HepG2 (cell line): Measurements from ENCODE around the gene OR1F1. TPM values are rescaled to one million over a fixed set of nuclear protein-coding genes. Genes with fewer than 3 reads are reported as not detected.

ENCODE experiments used
- HDAC1 ChIP-seq: sonication (generic); formaldehyde crosslinking; IDR thresholded peaks from 2 replicates; pipeline ENCODE4 v1.5.1; 2020; ENCODE audit warnings: mild to moderate bottlenecking, missing genetic modification reagents
- MAF1 ChIP-seq: sonication (generic); formaldehyde crosslinking; IDR thresholded peaks from 2 replicates; pipeline ENCODE4 v1.5.0; 2020; ENCODE audit warnings: missing genetic modification reagents, borderline replicate concordance
- NCOA2 ChIP-seq: sonication (generic); formaldehyde crosslinking; IDR thresholded peaks from 2 replicates; pipeline ENCODE4 v1.8.0; 2022; ENCODE audit warnings: inconsistent platforms
- PHF8 ChIP-seq: sonication (generic); formaldehyde crosslinking; IDR thresholded peaks from 2 replicates; pipeline ENCODE4 v1.5.0; 2020; ENCODE audit warnings: missing genetic modification reagents
- SIX1 ChIP-seq: sonication (generic); formaldehyde crosslinking; IDR thresholded peaks from 2 replicates; pipeline ENCODE4 v1.4.0; 2020; ENCODE audit warnings: missing genetic modification reagents, borderline replicate concordance
- SMAD1 ChIP-seq: sonication (generic); formaldehyde crosslinking; IDR thresholded peaks from 2 replicates; pipeline ENCODE4 v1.4.0; 2020; ENCODE audit warnings: missing genetic modification reagents, low read depth, mild to moderate bottlenecking, borderline replicate concordance
- TSC22D2 ChIP-seq: sonication (generic); formaldehyde crosslinking; IDR thresholded peaks from 2 replicates; pipeline ENCODE4 v1.5.1; 2020; ENCODE audit warnings: missing genetic modification reagents, mild to moderate bottlenecking, borderline replicate concordance
- ZFY ChIP-seq: sonication (generic); formaldehyde crosslinking; IDR thresholded peaks from 2 replicates; pipeline ENCODE4 v1.4.0; 2020; ENCODE audit warnings: missing genetic modification reagents
- ZNF253 ChIP-seq: sonication (generic); formaldehyde crosslinking; IDR thresholded peaks from 2 replicates; pipeline ENCODE4 v1.8.0; 2022; ENCODE audit warnings: mild to moderate bottlenecking, missing genetic modification reagents, borderline replicate concordance
- ZNF616 ChIP-seq: sonication (generic); formaldehyde crosslinking; IDR thresholded peaks from 2 replicates; pipeline ENCODE4 v1.5.0; 2020; ENCODE audit warnings: low read depth, mild to moderate bottlenecking, missing genetic modification reagents
- ZNF660 ChIP-seq: sonication (generic); formaldehyde crosslinking; IDR thresholded peaks from 2 replicates; pipeline ENCODE4 v1.5.1; 2020; ENCODE audit warnings: mild to moderate bottlenecking, low read depth, missing genetic modification reagents, borderline replicate concordance
- ZNF792 ChIP-seq: IDR thresholded peaks from 2 replicates; pipeline ENCODE4 v1.6.1; 2016
- polyA plus RNA-seq, 8 experiments: library from polyadenylated mRNA; depleted of rRNA in 3 of 8; stranded (reverse) in 7 of 8; unstranded in 1 of 8; fragments of >200 nt; fragmentation: Illumina TruSeq in 4 of 8; extraction: Trizol in 4 of 8; gene quantifications; 2 replicates each; pipeline versions ENCODE4 v1.2.1 to v1.2.3, GENCODE V29; 2011 to 2016; ENCODE audit warnings: low read depth in 4 of 8, missing spikeins in 1 of 8, mixed read lengths in 1 of 8; ENCODE audit not compliant: insufficient read depth in 1 of 8
- total RNA-seq, 5 experiments: library from RNA; depleted of rRNA; stranded (reverse); fragments of >200 nt; fragmentation: Illumina TruSeq; extraction: Trizol; gene quantifications; 2 replicates each; pipeline ENCODE4 v1.2.3, GENCODE V29; 2016; ENCODE audit warnings: low read depth in 1 of 5
- TF ChIP-seq, protein P1 (sequence below): sonication (generic); formaldehyde crosslinking; IDR thresholded peaks from 2 replicates; pipeline ENCODE4 v1.5.1; 2020; ENCODE audit warnings: mild to moderate bottlenecking, missing genetic modification reagents, moderate library complexity
- TF ChIP-seq, protein P2 (sequence below): sonication (generic); formaldehyde crosslinking; IDR thresholded peaks from 2 replicates; pipeline ENCODE4 v1.8.1; 2023; ENCODE audit warnings: missing genetic modification reagents, mild to moderate bottlenecking, borderline replicate concordance
- TF ChIP-seq, protein P3 (sequence below): sonication (generic); formaldehyde crosslinking; IDR thresholded peaks from 2 replicates; pipeline ENCODE4 v1.8.0; 2022; ENCODE audit warnings: mild to moderate bottlenecking, missing genetic modification reagents, borderline replicate concordance
- TF ChIP-seq, protein P4 (sequence below): sonication (generic); formaldehyde crosslinking; IDR thresholded peaks from 2 replicates; pipeline ENCODE4 v1.4.0; 2020; ENCODE audit warnings: mild to moderate bottlenecking, missing genetic modification reagents
- TF ChIP-seq, protein P5 (sequence below): sonication (generic); formaldehyde crosslinking; conservative IDR thresholded peaks from 2 replicates; pipeline ENCODE4 v1.4.0; 2020; ENCODE audit warnings: missing genetic modification reagents

The OR1F1 gene
- total and polyA plus RNA-seq, 2 of the 13 experiments (the other 11 are each of a cell fraction or from before 2014, with no cell fraction given), result 0.90 TPM; not detected in 1

DNA sequence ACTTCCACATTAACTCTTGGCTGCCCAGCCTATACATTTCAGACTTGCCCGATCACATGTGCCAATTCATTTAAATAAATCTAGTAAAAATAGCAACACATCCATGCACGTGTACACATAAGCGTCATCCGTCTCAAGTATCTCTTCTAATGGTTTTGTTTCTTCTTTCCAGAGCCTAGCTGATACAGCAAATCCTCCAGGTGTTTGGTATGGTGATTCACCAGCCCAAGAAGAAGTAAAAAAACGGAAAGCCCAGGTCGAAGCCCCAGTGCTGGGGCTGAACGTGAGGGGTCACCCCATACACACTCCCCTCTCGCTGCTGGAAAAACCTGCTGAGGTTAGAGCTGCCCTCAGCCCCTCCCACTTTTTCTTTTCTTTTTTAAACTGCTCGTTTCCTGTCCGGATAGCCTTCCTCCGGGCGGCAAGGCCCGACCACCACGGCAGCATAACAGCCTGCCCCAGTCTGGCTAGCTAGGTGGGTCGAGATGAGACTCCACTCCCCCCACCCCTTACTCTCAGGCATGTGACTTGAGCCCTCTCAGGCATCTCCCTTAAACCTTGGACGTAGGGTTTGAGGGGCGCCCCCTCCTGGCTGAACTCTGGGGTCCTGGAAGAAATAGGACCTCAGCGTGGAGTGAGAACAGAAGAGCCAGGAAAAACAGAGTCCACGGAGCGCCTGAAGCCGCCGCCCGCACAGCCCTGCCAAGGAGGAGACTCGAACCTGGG is 13.9 kb upstream of the OR1F1 start (continued):
- TF ChIP-seq, protein P1, sequence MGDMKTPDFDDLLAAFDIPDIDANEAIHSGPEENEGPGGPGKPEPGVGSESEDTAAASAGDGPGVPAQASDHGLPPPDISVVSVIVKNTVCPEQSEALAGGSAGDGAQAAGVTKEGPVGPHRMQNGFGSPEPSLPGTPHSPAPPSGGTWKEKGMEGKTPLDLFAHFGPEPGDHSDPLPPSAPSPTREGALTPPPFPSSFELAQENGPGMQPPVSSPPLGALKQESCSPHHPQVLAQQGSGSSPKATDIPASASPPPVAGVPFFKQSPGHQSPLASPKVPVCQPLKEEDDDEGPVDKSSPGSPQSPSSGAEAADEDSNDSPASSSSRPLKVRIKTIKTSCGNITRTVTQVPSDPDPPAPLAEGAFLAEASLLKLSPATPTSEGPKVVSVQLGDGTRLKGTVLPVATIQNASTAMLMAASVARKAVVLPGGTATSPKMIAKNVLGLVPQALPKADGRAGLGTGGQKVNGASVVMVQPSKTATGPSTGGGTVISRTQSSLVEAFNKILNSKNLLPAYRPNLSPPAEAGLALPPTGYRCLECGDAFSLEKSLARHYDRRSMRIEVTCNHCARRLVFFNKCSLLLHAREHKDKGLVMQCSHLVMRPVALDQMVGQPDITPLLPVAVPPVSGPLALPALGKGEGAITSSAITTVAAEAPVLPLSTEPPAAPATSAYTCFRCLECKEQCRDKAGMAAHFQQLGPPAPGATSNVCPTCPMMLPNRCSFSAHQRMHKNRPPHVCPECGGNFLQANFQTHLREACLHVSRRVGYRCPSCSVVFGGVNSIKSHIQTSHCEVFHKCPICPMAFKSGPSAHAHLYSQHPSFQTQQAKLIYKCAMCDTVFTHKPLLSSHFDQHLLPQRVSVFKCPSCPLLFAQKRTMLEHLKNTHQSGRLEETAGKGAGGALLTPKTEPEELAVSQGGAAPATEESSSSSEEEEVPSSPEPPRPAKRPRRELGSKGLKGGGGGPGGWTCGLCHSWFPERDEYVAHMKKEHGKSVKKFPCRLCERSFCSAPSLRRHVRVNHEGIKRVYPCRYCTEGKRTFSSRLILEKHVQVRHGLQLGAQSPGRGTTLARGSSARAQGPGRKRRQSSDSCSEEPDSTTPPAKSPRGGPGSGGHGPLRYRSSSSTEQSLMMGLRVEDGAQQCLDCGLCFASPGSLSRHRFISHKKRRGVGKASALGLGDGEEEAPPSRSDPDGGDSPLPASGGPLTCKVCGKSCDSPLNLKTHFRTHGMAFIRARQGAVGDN (CRISPR knock-in tag), result peak; percentile 50
- TF ChIP-seq, protein P2, sequence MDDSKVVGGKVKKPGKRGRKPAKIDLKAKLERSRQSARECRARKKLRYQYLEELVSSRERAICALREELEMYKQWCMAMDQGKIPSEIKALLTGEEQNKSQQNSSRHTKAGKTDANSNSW (CRISPR knock-in tag), result no peak
- TF ChIP-seq, protein P3, sequence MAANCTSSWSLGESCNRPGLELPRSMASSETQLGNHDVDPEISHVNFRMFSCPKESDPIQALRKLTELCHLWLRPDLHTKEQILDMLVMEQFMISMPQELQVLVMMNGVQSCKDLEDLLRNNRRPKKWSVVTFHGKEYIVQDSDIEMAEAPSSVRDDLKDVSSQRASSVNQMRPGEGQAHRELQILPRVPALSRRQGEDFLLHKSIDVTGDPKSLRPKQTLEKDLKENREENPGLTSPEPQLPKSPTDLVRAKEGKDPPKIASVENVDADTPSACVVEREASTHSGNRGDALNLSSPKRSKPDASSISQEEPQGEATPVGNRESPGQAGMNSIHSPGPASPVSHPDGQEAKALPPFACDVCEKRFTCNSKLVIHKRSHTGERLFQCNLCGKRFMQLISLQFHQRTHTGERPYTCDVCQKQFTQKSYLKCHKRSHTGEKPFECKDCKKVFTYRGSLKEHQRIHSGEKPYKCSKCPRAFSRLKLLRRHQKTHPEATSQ (CRISPR knock-in tag), result no peak
- TF ChIP-seq MAF1 (CRISPR knock-in tag) (no peak), ZNF616 (no peak), ZNF792 (CRISPR knock-in tag) (no peak), ZNF253 (CRISPR knock-in tag) (no peak), SMAD1 (CRISPR knock-in tag) (no peak), HDAC1 (CRISPR knock-in tag) (peak; percentile 30; the same call in 1 of the 2 replicates), PHF8 (CRISPR knock-in tag) (no peak), ZFY (peak; percentile 9; the same call in 1 of the 2 replicates), SIX1 (CRISPR knock-in tag) (0 out of 2 replicates have a peak, but pooled peaks have one; percentile 22), TSC22D2 (0 out of 2 replicates have a peak, but pooled peaks have one; percentile 16), ZNF660 (CRISPR knock-in tag) (no peak), NCOA2 (no peak)
- TF ChIP-seq, protein P4, sequence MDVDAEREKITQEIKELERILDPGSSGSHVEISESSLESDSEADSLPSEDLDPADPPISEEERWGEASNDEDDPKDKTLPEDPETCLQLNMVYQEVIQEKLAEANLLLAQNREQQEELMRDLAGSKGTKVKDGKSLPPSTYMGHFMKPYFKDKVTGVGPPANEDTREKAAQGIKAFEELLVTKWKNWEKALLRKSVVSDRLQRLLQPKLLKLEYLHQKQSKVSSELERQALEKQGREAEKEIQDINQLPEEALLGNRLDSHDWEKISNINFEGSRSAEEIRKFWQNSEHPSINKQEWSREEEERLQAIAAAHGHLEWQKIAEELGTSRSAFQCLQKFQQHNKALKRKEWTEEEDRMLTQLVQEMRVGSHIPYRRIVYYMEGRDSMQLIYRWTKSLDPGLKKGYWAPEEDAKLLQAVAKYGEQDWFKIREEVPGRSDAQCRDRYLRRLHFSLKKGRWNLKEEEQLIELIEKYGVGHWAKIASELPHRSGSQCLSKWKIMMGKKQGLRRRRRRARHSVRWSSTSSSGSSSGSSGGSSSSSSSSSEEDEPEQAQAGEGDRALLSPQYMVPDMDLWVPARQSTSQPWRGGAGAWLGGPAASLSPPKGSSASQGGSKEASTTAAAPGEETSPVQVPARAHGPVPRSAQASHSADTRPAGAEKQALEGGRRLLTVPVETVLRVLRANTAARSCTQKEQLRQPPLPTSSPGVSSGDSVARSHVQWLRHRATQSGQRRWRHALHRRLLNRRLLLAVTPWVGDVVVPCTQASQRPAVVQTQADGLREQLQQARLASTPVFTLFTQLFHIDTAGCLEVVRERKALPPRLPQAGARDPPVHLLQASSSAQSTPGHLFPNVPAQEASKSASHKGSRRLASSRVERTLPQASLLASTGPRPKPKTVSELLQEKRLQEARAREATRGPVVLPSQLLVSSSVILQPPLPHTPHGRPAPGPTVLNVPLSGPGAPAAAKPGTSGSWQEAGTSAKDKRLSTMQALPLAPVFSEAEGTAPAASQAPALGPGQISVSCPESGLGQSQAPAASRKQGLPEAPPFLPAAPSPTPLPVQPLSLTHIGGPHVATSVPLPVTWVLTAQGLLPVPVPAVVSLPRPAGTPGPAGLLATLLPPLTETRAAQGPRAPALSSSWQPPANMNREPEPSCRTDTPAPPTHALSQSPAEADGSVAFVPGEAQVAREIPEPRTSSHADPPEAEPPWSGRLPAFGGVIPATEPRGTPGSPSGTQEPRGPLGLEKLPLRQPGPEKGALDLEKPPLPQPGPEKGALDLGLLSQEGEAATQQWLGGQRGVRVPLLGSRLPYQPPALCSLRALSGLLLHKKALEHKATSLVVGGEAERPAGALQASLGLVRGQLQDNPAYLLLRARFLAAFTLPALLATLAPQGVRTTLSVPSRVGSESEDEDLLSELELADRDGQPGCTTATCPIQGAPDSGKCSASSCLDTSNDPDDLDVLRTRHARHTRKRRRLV (CRISPR knock-in tag), result no peak
- TF ChIP-seq, protein P5, sequence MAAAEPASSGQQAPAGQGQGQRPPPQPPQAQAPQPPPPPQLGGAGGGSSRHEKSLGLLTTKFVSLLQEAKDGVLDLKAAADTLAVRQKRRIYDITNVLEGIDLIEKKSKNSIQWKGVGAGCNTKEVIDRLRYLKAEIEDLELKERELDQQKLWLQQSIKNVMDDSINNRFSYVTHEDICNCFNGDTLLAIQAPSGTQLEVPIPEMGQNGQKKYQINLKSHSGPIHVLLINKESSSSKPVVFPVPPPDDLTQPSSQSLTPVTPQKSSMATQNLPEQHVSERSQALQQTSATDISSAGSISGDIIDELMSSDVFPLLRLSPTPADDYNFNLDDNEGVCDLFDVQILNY (CRISPR knock-in tag), result no peak
